HG03575 (cell line): ENCODE results near the gene UTP20.
"Not testable (repeated sequence)": the region's sequence is repeated elsewhere in the genome, so short reads cannot be mapped to it uniquely, and the experiment has no call there.

ENCODE experiments used
- ATAC-seq: cut with Tn5 transposase; IDR thresholded peaks from one replicate; pipeline ENCODE4 v1.9.1; 2021; ENCODE audit not compliant: unreplicated experiment, insufficient number of reproducible peaks, low FRiP score; ENCODE audit errors: extremely low read depth

Gene UTP20

DNA sequence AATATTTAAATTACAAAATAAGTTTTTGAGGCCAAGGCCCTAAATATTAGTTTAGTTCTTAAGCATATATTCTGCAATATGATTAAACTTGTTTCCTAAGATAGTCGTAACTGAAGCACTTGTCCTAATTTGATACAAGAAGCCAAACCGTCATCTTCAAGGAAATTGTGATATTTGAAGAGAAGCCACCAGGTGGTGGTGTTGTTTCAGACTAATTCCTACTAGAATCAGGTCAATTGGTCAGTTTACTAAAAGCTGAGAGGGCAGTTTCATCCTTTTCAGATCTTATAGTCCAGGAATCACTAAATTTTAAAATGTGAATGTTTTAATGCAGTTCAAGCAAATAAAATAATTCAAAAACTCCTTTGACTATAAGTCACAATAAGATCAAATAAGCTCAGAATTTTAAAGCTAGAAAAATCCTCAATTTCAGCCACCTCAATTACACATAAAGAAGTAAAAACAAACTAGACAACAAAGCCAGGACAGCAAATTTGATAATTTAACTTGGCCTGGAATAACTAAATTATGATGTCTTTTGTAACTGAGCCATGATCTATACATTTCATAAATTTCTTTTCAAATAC is 134.7 kb downstream of the UTP20 start:
- no peak for ATAC-seq

DNA sequence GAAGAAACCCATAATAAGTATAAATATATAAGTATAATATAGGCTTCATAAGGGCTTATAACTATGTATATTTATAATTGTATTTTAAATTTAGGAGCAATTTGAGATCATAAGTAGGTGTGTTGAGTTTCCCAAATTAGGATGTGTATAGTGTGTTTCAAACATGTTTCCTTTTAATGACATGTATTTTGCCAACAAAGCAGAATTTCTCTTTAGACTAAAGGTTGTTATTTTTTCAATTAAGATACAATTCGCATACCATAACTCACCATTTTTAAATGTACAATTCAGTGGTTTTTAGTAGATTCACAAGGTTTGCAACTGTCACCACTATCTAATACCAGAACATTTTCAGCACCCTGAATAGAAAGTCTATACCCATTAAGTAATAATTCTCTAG is 135.3 kb downstream of the UTP20 start:
- no peak for ATAC-seq

DNA sequence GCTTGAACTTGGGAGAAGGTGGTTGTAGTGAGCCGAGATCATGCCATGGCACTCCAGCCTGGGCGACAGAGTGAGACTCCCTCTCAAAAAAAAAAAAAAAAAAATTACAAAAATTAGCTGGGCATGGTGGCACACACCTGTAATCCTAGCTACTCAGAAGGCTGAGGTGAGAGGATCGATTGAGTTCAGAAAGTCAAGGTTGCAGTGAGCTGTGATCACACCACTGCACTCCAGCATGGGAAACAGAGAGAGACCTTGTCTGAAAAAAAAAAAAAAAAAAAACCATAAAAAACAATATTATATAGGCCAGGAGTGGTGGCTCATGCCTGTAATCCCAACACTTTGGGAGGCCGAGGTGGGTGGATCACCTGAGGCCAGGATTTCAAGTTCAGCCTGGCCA is 142.2 kb downstream of the UTP20 start:
- not testable (repeated sequence) for ATAC-seq

DNA sequence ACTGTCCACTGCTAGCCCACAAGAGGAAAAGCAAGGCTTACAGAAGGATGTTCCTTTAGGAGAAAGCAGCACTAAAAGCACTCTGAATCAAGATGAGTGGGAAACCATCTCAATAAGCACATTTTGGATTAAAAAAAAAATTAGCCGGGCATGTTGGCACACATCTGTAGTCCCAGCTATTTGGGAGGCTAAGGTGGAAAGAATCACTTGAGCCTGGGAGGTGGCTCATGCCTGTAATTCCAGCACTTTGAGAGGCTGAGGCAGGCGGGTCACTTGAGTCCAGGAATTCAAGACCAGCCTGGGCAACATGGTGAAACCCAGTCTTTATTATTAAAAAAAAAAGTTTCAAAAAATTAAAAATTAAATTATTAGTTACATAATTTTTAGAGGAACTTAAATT is 144.7 kb downstream of the UTP20 start:
- no peak for ATAC-seq

DNA sequence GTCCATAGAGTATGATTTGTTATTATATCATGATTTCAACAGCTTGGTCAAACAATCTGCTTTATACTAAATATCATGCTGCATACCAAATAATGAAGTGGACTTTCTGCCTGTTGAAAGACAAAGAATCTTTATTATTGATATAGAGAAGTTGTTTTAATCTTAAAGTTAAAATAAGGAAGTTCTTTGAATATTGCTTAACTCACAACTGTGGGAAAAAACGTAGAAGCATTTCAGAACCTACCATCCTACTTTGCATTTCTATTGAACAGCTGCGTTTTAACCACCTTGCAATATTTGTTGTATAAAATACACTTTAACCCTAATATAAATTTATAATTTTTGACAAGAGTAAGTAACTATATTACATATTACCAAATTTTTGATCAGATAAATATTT is 150.6 kb downstream of the UTP20 start:
- ATAC-seq = no peak

DNA sequence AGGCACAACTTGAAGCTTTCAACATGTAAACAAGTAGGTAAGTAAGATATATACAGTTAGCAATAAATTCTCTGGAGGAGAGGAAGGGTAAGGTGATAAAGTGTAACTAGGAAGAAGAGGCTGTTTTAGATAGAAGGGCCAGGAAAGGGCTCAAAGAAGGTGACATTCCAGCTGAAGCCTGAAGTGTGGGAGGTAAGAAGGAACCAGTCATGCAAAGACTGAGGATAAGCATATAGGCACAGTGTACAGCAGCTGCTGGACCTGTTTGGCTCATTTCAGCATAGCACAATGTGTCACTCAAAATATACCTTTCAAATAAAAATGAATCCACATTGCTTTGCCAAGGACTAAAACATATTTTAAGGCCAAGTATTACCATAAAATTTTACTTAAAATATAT is 156.2 kb downstream of the UTP20 start:
- no peak for ATAC-seq
